ENCODE measurements around the gene HMGB4.

HMGB4 gene

GRCh38 chr1:33844166-33844565, 19.7 kb upstream of the HMGB4 start:
- FAIRE-seq: no peak
- DNase-seq (ENCODE audit: extremely low spot score, insufficient read length, low read depth): no peak

GRCh38 chr1:33846861-33847260, 17.0 kb upstream of the HMGB4 start:
- DNase-seq (ENCODE audit: extremely low spot score, insufficient read length, low read depth) (no peak), FAIRE-seq (no peak)

- DNase-seq (ENCODE audit: extremely low spot score, insufficient read length, low read depth): no peak
- no peak for FAIRE-seq
Observed at GRCh38 chr1:33848205-33848937, 15.5 kb upstream of the HMGB4 start.

GRCh38 chr1:33849211-33849610, 14.7 kb upstream of the HMGB4 start:
- no peak for FAIRE-seq
- DNase-seq (ENCODE audit: extremely low spot score, insufficient read length, low read depth): no peak

- DNase-seq (ENCODE audit: extremely low spot score, insufficient read length, low read depth): no peak
- FAIRE-seq: no peak
Observed at GRCh38 chr1:33850481-33850880, 13.4 kb upstream of the HMGB4 start.

GRCh38 chr1:33852711-33853110, 11.2 kb upstream of the HMGB4 start:
- FAIRE-seq (no peak), DNase-seq (ENCODE audit: extremely low spot score, insufficient read length, low read depth) (no peak)

GRCh38 chr1:33853431-33853830, 10.4 kb upstream of the HMGB4 start:
- DNase-seq (ENCODE audit: extremely low spot score, insufficient read length, low read depth): no peak
- FAIRE-seq: no peak

GRCh38 chr1:33854091-33854490, 9.8 kb upstream of the HMGB4 start:
- DNase-seq (ENCODE audit: extremely low spot score, insufficient read length, low read depth) (no peak), FAIRE-seq (no peak)

GRCh38 chr1:33860671-33861070, 3.2 kb upstream of the HMGB4 start:
- FAIRE-seq (no peak), DNase-seq (ENCODE audit: extremely low spot score, insufficient read length, low read depth) (no peak)

- no peak for DNase-seq (ENCODE audit: extremely low spot score, insufficient read length, low read depth)
Observed at GRCh38 chr1:33864460-33865389, 846 bp downstream of the HMGB4 start.

GRCh38 chr1:33866281-33866680, 2.4 kb downstream of the HMGB4 start:
- no peak for DNase-seq (ENCODE audit: extremely low spot score, insufficient read length, low read depth)
- FAIRE-seq: no peak

More at GRCh38 chr1:33864460-33865389, 846 bp downstream of the HMGB4 start:
- no peak for FAIRE-seq

- FAIRE-seq (no peak), DNase-seq (ENCODE audit: extremely low spot score, insufficient read length, low read depth) (no peak)
Observed at GRCh38 chr1:33867684-33868083, 3.8 kb downstream of the HMGB4 start.

GRCh38 chr1:33872275-33872674, 8.4 kb downstream of the HMGB4 start:
- FAIRE-seq: no peak
- DNase-seq (ENCODE audit: extremely low spot score, insufficient read length, low read depth): no peak

GRCh38 chr1:33872683-33873082, 8.8 kb downstream of the HMGB4 start:
- FAIRE-seq (no peak), DNase-seq (ENCODE audit: extremely low spot score, insufficient read length, low read depth) (no peak)

- FAIRE-seq (no peak), DNase-seq (ENCODE audit: extremely low spot score, insufficient read length, low read depth) (no peak)
Observed at GRCh38 chr1:33874636-33875035, 10.8 kb downstream of the HMGB4 start.

- DNase-seq (ENCODE audit: extremely low spot score, insufficient read length, low read depth) (no peak), FAIRE-seq (no peak)
Observed at GRCh38 chr1:33875862-33876261, 12.0 kb downstream of the HMGB4 start.

GRCh38 chr1:33876970-33877650, 13.2 kb downstream of the HMGB4 start:
- no peak for DNase-seq (ENCODE audit: extremely low spot score, insufficient read length, low read depth)
- FAIRE-seq: no peak

GRCh38 chr1:33878392-33878791, 14.5 kb downstream of the HMGB4 start:
- DNase-seq (ENCODE audit: extremely low spot score, insufficient read length, low read depth): no peak
- no peak for FAIRE-seq

- FAIRE-seq: no peak
- DNase-seq (ENCODE audit: extremely low spot score, insufficient read length, low read depth): no peak
Observed at GRCh38 chr1:33880305-33880704, 16.4 kb downstream of the HMGB4 start.

- FAIRE-seq: no peak
Observed at GRCh38 chr1:33886496-33886895, 22.6 kb downstream of the HMGB4 start.

More at GRCh38 chr1:33886496-33886895, 22.6 kb downstream of the HMGB4 start:
- no peak for DNase-seq (ENCODE audit: extremely low spot score, insufficient read length, low read depth)
